Gastroesophageal sphincter (tissue), 4 donors: ENCODE measurements around the gene E4F1. TPM values are rescaled to one million over a fixed set of nuclear protein-coding genes. Genes with fewer than 3 reads are reported as not detected.

Experiments used
- ATAC-seq: fragments of 150-250 bp; one replicate; pipeline ENCODE4 v1.9.1; 2016; ENCODE audit warnings: mild to moderate bottlenecking, moderate library complexity
- H3K27ac ChIP-seq, 4 donors: fragments of 200-600 bp; sonication (generic) in 3 of 4; 1 replicate in 3 of 4; 2 replicates in 1 of 4; pipeline ENCODE4 v1.5.1; 2016 to 2019
- H3K27me3 ChIP-seq: fragments of 200-600 bp; sonication (generic); one replicate; pipeline ENCODE4 v1.5.1; 2019
- H3K36me3 ChIP-seq, 2 donors: fragments of 200-600 bp; sonication (generic); one replicate each; pipeline ENCODE4 v1.5.1; 2019; ENCODE audit warnings: control low read depth in 1 of 2
- H3K4me1 ChIP-seq, 3 donors: fragments of 200-600 bp; sonication (generic); 1 replicate in 2 of 3; 2 replicates in 1 of 3; pipeline ENCODE4 v1.5.1; 2016 to 2019; ENCODE audit warnings: control low read depth in 2 of 3
- H3K4me3 ChIP-seq, 2 donors: fragments of 200-600 bp; sonication (generic); one replicate each; pipeline ENCODE4 v1.5.1; 2019; ENCODE audit warnings: mild to moderate bottlenecking in 1 of 2, moderate library complexity in 1 of 2
- H3K9me3 ChIP-seq, 3 donors: fragments of 200-600 bp; sonication (generic); one replicate each; pipeline ENCODE4 v1.5.1; 2017 to 2019; ENCODE audit warnings: control low read depth in 2 of 3
- EP300 ChIP-seq: sonication (generic); formaldehyde crosslinking; IDR thresholded peaks from one replicate; pipeline ENCODE4 v1.6.1; 2017; ENCODE audit warnings: antibody characterized with exemption, mild to moderate bottlenecking
- POLR2A ChIP-seq, 2 donors: fragments of 450-650 bp; IDR thresholded peaks; one replicate each; pipeline ENCODE4 v1.6.1; 2017; ENCODE audit warnings: antibody characterized with exemption in 2 of 2, mild to moderate bottlenecking in 2 of 2, moderate library complexity in 1 of 2
- POLR2AphosphoS5 ChIP-seq: sonication (generic); formaldehyde crosslinking; IDR thresholded peaks from one replicate; pipeline ENCODE4 v1.6.1; 2017; ENCODE audit warnings: antibody characterized with exemption
- WGBS, 2 donors: methylation state at CpG; one replicate each; pipeline ENCODE4 v1.1.5; 2018; ENCODE audit warnings: low coverage in 1 of 2; 5-methylcytosine and 5-hydroxymethylcytosine counted together
- total RNA-seq, 4 donors: library from RNA; depleted of rRNA; stranded (reverse); fragments of >200 nt; gene quantifications; one replicate each; pipeline ENCODE4 v1.1.0, GENCODE V29; 2016
- TF ChIP-seq, protein P1 (sequence below), 4 experiments: fragments of 200-600 bp in 2 of 4; fragments of 450-650 bp in 2 of 4; sonication (generic) in 1 of 4; IDR thresholded peaks; one replicate each; pipeline ENCODE4 v1.5.1; 2017 to 2019; ENCODE audit warnings: antibody characterized with exemption in 4 of 4, mild to moderate bottlenecking in 2 of 4, moderate library complexity in 2 of 4

E4F1 gene
- total RNA-seq, 4 donors from 2014 or later, result 23.1 to 35.2 (median 28.8) TPM

DNA sequence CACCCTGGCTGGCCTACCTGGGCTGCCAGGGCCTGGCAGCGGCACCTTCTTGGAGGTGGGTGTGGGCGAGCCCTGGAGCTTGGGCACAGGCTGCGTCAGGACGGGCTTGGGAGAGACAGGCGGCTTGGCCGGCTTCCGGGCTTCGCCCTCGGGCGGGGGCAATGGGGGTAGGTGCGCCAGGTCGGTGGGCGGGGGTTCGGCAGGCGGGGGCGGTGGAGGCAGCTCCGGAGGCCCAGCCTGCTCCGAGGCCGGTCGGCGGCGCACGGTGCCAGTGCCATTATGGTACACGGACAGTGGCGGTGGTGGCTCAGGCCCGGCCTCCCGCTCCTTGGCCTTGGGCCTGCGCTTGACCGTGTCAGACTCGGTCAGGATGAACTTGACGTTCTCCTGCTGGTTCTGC lies 43.8 kb upstream of the E4F1 start:
- H3K4me3 ChIP-seq, result no peak overlapping the region
- TF ChIP-seq POLR2AphosphoS5, result no peak
- TF ChIP-seq EP300, result no peak
- TF ChIP-seq, protein P1, sequence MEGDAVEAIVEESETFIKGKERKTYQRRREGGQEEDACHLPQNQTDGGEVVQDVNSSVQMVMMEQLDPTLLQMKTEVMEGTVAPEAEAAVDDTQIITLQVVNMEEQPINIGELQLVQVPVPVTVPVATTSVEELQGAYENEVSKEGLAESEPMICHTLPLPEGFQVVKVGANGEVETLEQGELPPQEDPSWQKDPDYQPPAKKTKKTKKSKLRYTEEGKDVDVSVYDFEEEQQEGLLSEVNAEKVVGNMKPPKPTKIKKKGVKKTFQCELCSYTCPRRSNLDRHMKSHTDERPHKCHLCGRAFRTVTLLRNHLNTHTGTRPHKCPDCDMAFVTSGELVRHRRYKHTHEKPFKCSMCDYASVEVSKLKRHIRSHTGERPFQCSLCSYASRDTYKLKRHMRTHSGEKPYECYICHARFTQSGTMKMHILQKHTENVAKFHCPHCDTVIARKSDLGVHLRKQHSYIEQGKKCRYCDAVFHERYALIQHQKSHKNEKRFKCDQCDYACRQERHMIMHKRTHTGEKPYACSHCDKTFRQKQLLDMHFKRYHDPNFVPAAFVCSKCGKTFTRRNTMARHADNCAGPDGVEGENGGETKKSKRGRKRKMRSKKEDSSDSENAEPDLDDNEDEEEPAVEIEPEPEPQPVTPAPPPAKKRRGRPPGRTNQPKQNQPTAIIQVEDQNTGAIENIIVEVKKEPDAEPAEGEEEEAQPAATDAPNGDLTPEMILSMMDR (IDR thresholded peaks at IDR 0.05), result no peak
- no peak for TF ChIP-seq POLR2A (IDR thresholded peaks at IDR 0.05)
- peaks cover 0 to 6% (median 0%) of the 10 kb centered on the region in 3 donors for H3K4me1 ChIP-seq
- H3K27me3 ChIP-seq, result peaks cover 12% of the 10 kb centered on the region
- no peaks in the 10 kb centered on the region for H3K9me3 ChIP-seq
- H3K36me3 ChIP-seq, result peaks cover 0 to 38% of the 10 kb centered on the region in 2 donors
- ATAC-seq, result no peak
- WGBS, 2 donors, result no CpG with 5 or more reads among the region's 31 CpGs
- H3K27ac ChIP-seq, result no peak overlapping the region

GRCh38 chr16:2180461-2180860 lies 42.9 kb upstream of the E4F1 start:
- WGBS, 2 donors, result no CpG with 5 or more reads among the region's 43 CpGs

DNA sequence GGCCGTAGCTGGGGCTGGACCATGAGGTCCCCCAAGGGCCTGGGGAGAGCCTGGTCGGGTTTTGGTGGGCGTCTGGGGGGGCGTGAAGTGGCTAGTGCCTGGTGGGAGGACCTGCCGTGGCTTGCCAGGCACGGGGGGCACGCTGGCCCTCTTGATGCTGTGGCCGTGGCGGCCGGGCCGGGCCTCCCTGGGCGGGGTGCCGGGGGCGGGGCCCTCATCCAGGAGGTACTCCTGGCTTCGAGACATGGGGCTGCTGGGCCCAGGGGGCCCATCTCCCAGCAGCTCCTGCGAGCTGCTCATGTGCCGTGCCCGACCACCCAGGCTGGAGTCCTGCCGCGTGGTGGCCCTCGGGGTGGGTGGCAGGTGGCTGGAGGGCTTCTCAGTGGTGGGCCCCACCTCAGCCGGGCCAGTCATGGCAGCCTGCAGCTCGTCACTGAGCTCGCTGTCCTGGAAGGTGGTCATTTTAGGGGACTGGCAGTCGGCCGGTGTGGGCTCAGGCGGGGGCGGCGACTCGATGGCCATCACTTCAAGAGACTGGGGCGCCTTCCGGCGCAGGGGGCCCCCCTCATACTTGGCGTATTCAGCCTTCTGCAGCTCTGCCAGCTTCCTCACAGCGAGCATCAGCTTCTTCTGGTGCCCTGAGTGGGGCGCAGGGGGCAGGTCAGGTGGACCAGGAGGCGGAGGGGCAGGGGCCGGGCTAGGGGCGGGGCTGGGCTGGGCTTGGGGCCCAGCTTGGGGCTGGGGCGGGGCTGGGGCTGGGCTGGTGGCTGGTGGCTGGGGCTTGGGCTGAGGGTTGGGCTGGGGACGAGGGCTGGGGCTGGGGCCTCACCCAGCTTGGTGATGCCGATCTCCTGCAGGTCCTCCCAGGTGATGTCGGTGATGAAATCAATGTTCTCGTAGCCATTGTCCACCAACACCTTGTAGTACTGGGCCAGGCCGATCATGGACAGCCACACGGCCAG lies 42.1 kb upstream of the E4F1 start:
- no peak for ATAC-seq
- no CpG with 5 or more reads among the region's 46 CpGs for WGBS, 2 donors

More at GRCh38 chr16:2180461-2180860, 42.9 kb upstream of the E4F1 start:
- no peak for TF ChIP-seq POLR2AphosphoS5
- no peak for TF ChIP-seq POLR2A (IDR thresholded peaks at IDR 0.05)
- TF ChIP-seq, protein P1 (IDR thresholded peaks at IDR 0.05), result no peak
- no peak for TF ChIP-seq EP300
- Histone ChIP-seq H3K36me3 (peaks cover 0 to 29% of the 10 kb centered on the region in 2 donors), H3K4me3 (no peak overlapping the region), H3K27me3 (peaks cover 12% of the 10 kb centered on the region), H3K27ac (no peak overlapping the region), H3K4me1 (peaks cover 0 to 6% (median 0%) of the 10 kb centered on the region in 3 donors), H3K9me3 (no peaks in the 10 kb centered on the region)
- no peak for ATAC-seq

GRCh38 chr16:2181952-2182351 lies 41.4 kb upstream of the E4F1 start:
- no peak overlapping the region for H3K27ac ChIP-seq
- 82 to 92% methylated on average over 3 to 7 of the region's 20 CpGs for WGBS, 2 donors
- H3K4me3 ChIP-seq, result no peak overlapping the region
- peaks cover 0 to 14% of the 10 kb centered on the region in 2 donors for H3K36me3 ChIP-seq
- TF ChIP-seq POLR2AphosphoS5, result no peak
- TF ChIP-seq EP300, result no peak
- H3K27me3 ChIP-seq, result peaks cover 12% of the 10 kb centered on the region
- no peak for ATAC-seq
- H3K9me3 ChIP-seq, result no peaks in the 10 kb centered on the region
- H3K4me1 ChIP-seq, result peaks cover 0 to 6% (median 0%) of the 10 kb centered on the region in 3 donors

More for the DNA sequence above, 42.1 kb upstream of the E4F1 start:
- no peak for TF ChIP-seq POLR2A (IDR thresholded peaks at IDR 0.05)
- TF ChIP-seq, protein P1 (IDR thresholded peaks at IDR 0.05), result no peak
- TF ChIP-seq POLR2AphosphoS5, result no peak
- TF ChIP-seq EP300, result no peak
- Histone ChIP-seq H3K27ac (no peak overlapping the region), H3K4me1 (peaks cover 0 to 6% (median 0%) of the 10 kb centered on the region in 3 donors), H3K36me3 (peaks cover 0 to 21% of the 10 kb centered on the region in 2 donors), H3K4me3 (no peak overlapping the region), H3K9me3 (no peaks in the 10 kb centered on the region), H3K27me3 (peaks cover 12% of the 10 kb centered on the region)

- no peak for ATAC-seq
- Histone ChIP-seq H3K9me3 (no peaks in the 10 kb centered on the region), H3K36me3 (no peaks in the 10 kb centered on the region), H3K27ac (no peak overlapping the region), H3K4me3 (no peak overlapping the region), H3K27me3 (peaks cover 6% of the 10 kb centered on the region), H3K4me1 (peaks cover 0 to 1% (median 0%) of the 10 kb centered on the region in 3 donors)
- WGBS, 2 donors, result no CpG with 5 or more reads among the region's 30 CpGs
- no peak for TF ChIP-seq POLR2AphosphoS5
- no peak for TF ChIP-seq EP300
- TF ChIP-seq, protein P1 (IDR thresholded peaks at IDR 0.05), result no peak
- no peak for TF ChIP-seq POLR2A (IDR thresholded peaks at IDR 0.05)
Observed at GRCh38 chr16:2183671-2184070, 39.7 kb upstream of the E4F1 start.
